DND-41 (cell line): ENCODE data around the gene ARHGAP26.

Experiments used
- EZH2 ChIP-seq: IDR thresholded peaks from 3 replicates; pipeline ENCODE4 v1.6.1; 2012; ENCODE audit warnings: borderline replicate concordance, low read depth, mild to moderate bottlenecking, moderate library complexity, low read length, inconsistent platforms; ENCODE audit not compliant: severe bottlenecking
- TF ChIP-seq, protein P1 (sequence below): IDR thresholded peaks from 2 replicates; pipeline ENCODE4 v1.5.1; 2012; ENCODE audit warnings: borderline replicate concordance, low read length, moderate library complexity, mild to moderate bottlenecking; ENCODE audit not compliant: poor library complexity, severe bottlenecking; ENCODE audit errors: extremely low read depth

DNA sequence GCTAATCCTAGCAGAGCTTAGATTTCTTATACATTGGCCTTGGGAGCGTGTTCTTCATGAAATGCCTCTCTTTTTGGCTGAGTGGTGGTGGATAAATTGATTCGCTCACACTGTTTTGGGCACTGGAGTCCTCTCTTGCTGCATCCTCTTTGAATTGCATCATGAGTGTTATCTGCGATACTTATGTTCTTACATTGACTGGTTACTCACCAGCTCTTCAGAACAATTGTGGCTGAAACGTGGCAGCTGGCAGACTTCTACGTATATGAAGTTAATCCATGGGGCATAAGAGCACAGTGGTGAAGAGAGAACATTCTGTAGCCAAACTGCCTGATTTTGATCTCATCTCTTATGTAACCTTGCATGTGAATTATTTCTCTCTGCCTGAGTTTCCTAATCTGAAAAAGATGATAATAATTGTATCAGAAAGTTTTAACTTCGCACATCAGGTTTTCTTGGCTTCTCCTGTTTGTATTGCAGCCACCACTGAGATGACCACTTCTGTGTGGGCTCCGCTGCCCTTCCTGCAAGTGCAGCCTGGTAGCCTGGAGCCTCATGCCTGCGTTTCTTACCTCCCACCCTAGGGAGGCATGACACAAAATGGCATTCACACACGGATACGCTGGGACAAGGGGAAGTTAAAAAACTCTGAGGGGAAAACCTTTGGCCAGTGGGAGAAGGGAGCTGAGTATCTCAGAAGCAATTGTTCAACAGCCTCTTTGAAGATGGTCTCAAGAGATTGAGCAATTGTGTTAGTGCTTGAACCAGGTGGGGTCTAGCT is 295.2 kb downstream of the ARHGAP26 start:
- TF ChIP-seq, protein P1, sequence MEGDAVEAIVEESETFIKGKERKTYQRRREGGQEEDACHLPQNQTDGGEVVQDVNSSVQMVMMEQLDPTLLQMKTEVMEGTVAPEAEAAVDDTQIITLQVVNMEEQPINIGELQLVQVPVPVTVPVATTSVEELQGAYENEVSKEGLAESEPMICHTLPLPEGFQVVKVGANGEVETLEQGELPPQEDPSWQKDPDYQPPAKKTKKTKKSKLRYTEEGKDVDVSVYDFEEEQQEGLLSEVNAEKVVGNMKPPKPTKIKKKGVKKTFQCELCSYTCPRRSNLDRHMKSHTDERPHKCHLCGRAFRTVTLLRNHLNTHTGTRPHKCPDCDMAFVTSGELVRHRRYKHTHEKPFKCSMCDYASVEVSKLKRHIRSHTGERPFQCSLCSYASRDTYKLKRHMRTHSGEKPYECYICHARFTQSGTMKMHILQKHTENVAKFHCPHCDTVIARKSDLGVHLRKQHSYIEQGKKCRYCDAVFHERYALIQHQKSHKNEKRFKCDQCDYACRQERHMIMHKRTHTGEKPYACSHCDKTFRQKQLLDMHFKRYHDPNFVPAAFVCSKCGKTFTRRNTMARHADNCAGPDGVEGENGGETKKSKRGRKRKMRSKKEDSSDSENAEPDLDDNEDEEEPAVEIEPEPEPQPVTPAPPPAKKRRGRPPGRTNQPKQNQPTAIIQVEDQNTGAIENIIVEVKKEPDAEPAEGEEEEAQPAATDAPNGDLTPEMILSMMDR = no peak
- no peak for TF ChIP-seq EZH2
